Measurements from ENCODE around the gene PCDHGB4.

- TF ChIP-seq CTCF (IDR thresholded peaks at IDR 0.05) (no peak), POLR2A (IDR thresholded peaks at IDR 0.05) (no peak), POLR2AphosphoS5 (IDR thresholded peaks at IDR 0.05) (no peak), EP300 (IDR thresholded peaks at IDR 0.05) (no peak)
These were observed 15.9 kb downstream of the PCDHGB4 start for GRCh38 chr5:141403387-141403786.

Measured in suprapubic skin (tissue), 4 donors.